Neural progenitor cell (in vitro differentiated cells): ENCODE data around the gene TBC1D14. TPM values are rescaled to one million over a fixed set of nuclear protein-coding genes. Genes with fewer than 3 reads are reported as not detected.
A peak's percentile ranks its signal among the peaks of the same experiment; 100 is the strongest.

Experiments used
- DNase-seq: peaks from one replicate; pipeline ENCODE4 v3.0.0-alpha.2; 2016; ENCODE audit warnings: low spot score
- H2AFZ ChIP-seq: fragments of 200-600 bp; sonication (generic); replicated peaks from 2 replicates; pipeline ENCODE4 v1.6.1; 2016; ENCODE audit warnings: antibody characterized with exemption
- H3F3A ChIP-seq: fragments of 200-600 bp; sonication (generic); 2 replicates; pipeline ENCODE4 v1.6.1; 2016; ENCODE audit warnings: antibody characterized with exemption, low read depth
- H3K27ac ChIP-seq: fragments of 200-600 bp; sonication (generic); 2 replicates; pipeline ENCODE4 v1.5.1; 2016; ENCODE audit warnings: mild to moderate bottlenecking
- H3K27me3 ChIP-seq: fragments of 200-600 bp; sonication (generic); 2 replicates; pipeline ENCODE4 v1.6.1; 2016; ENCODE audit warnings: mild to moderate bottlenecking, moderate library complexity
- H3K36me3 ChIP-seq: fragments of 200-600 bp; sonication (generic); 2 replicates; pipeline ENCODE4 v1.5.1; 2016
- H3K4me1 ChIP-seq: fragments of 200-600 bp; sonication (generic); 2 replicates; pipeline ENCODE4 v1.6.1; 2016; ENCODE audit warnings: mixed run types
- H3K4me2 ChIP-seq: fragments of 200-600 bp; sonication (generic); 2 replicates; pipeline ENCODE4 v1.6.1; 2016
- H3K4me3 ChIP-seq: fragments of 200-600 bp; sonication (generic); 2 replicates; pipeline ENCODE4 v1.5.1; 2016
- H3K79me2 ChIP-seq: fragments of 200-600 bp; sonication (generic); 2 replicates; pipeline ENCODE4 v1.6.1; 2016; ENCODE audit warnings: low read depth
- H3K9ac ChIP-seq: fragments of 200-600 bp; sonication (generic); 2 replicates; pipeline ENCODE4 v1.6.1; 2016
- H3K9me3 ChIP-seq: fragments of 200-600 bp; sonication (generic); 2 replicates; pipeline ENCODE4 v1.5.1; 2016; ENCODE audit warnings: low read depth
- H4K20me1 ChIP-seq: fragments of 200-600 bp; sonication (generic); 2 replicates; pipeline ENCODE4 v1.6.1; 2016; ENCODE audit warnings: low read depth
- H3K27ac Mint-ChIP-seq: 3 replicates; pipeline ENCODE4 v1.8.0; 2021; ENCODE audit warnings: mixed read lengths
- H3K27me3 Mint-ChIP-seq: 2 replicates; pipeline ENCODE4 v1.8.0; 2022; ENCODE audit warnings: low read depth, mild to moderate bottlenecking, inconsistent platforms, moderate library complexity, mixed read lengths; ENCODE audit not compliant: insufficient read depth
- H3K36me3 Mint-ChIP-seq: 3 replicates; pipeline ENCODE4 v1.8.0; 2021; ENCODE audit warnings: mixed read lengths
- H3K4me1 Mint-ChIP-seq: 3 replicates; pipeline ENCODE4 v1.8.0; 2021; ENCODE audit warnings: mixed read lengths
- H3K4me3 Mint-ChIP-seq: 3 replicates; pipeline ENCODE4 v1.8.0; 2021; ENCODE audit warnings: mild to moderate bottlenecking, moderate library complexity, mixed read lengths
- H3K9me3 Mint-ChIP-seq: 3 replicates; pipeline ENCODE4 v1.8.0; 2020; ENCODE audit warnings: mixed read lengths
- EZH2 ChIP-seq: fragments of 200-600 bp; sonication (generic); IDR thresholded peaks from 2 replicates; pipeline ENCODE4 v1.6.1; 2017; ENCODE audit warnings: antibody characterized with exemption, mild to moderate bottlenecking, moderate library complexity
- EZH2phosphoT487 ChIP-seq: fragments of 200-600 bp; sonication (generic); IDR thresholded peaks from 2 replicates; pipeline ENCODE4 v1.6.1; 2017; ENCODE audit warnings: antibody characterized with exemption
- total RNA-seq: library from RNA; depleted of rRNA; stranded (reverse); fragments of >200 nt; gene quantifications from 2 replicates; pipeline ENCODE4 v1.2.3, GENCODE V29; 2015; ENCODE audit warnings: low replicate concordance
- TF ChIP-seq, protein P1 (sequence below): fragments of 200-600 bp; sonication (generic); IDR thresholded peaks from 2 replicates; pipeline ENCODE4 v1.5.1; 2017; ENCODE audit warnings: antibody characterized with exemption, mild to moderate bottlenecking

TBC1D14 gene
- total RNA-seq, 1 donor from 2014 or later = 47.9 TPM

DNA sequence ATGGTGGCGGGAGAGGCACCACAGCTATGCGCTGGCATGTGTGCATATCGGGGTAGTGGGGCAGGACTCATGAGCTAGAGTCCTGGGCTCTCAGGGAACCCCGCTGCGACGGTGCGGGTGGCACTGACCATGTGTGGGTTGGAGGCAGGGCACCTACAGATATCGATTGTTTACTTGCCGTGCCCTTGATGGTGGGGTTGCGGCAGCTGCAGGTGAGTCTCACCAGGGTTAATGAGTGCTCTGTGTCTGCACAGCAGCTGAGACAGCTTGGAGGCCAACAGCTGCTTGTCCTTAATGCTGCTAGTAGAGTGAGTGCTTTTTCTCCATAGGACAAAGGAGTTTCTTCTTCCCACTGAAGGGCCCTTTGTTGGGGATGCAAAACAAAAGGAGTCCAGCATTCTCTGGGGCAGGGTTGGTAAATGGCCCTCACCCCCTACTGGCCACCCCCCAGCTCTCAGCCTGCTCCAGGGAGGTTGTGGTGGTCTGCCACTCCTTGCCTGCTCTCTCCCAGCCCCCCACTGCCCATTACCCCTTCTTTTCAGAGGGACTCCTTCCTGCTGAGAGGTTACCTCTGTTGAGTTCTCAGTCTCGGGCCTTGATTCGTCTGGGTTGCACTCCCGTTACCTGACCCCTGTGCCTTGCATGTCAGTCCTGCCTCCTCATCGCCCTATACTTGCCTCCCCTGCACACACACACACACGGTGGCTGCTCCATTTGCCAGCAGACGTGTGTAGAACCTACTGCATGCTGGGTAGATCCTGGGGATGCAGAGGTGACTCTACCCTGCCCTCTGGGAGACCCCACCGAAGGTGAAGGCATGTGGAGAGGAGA lies 52.8 kb downstream of the TBC1D14 start:
- Histone ChIP-seq H2AFZ (no peak overlapping the region), H4K20me1 (peaks cover 84% of the 10 kb centered on the region), H3K4me2 (peak overlapping the region; percentile 78), H3K36me3 (no peaks in the 10 kb centered on the region), H3F3A (peaks cover 23% of the 10 kb centered on the region), H3K27ac (peak overlapping the region; percentile 72), H3K9me3 (no peaks in the 10 kb centered on the region), H3K9ac (no peak overlapping the region), H3K27me3 (no peaks in the 10 kb centered on the region), H3K4me3 (peak overlapping the region; percentile 26), H3K79me2 (peaks cover 81% of the 10 kb centered on the region), H3K4me1 (peaks cover 39% of the 10 kb centered on the region)
- Mint-ChIP-seq H3K36me3 (no peaks in the 10 kb centered on the region), H3K27me3 (peaks cover 4% of the 10 kb centered on the region), H3K4me3 (peak overlapping the region; percentile 67), H3K4me1 (peaks cover 51% of the 10 kb centered on the region), H3K27ac (peak overlapping the region; percentile 66), H3K9me3 (no peaks in the 10 kb centered on the region)
- TF ChIP-seq, protein P1, sequence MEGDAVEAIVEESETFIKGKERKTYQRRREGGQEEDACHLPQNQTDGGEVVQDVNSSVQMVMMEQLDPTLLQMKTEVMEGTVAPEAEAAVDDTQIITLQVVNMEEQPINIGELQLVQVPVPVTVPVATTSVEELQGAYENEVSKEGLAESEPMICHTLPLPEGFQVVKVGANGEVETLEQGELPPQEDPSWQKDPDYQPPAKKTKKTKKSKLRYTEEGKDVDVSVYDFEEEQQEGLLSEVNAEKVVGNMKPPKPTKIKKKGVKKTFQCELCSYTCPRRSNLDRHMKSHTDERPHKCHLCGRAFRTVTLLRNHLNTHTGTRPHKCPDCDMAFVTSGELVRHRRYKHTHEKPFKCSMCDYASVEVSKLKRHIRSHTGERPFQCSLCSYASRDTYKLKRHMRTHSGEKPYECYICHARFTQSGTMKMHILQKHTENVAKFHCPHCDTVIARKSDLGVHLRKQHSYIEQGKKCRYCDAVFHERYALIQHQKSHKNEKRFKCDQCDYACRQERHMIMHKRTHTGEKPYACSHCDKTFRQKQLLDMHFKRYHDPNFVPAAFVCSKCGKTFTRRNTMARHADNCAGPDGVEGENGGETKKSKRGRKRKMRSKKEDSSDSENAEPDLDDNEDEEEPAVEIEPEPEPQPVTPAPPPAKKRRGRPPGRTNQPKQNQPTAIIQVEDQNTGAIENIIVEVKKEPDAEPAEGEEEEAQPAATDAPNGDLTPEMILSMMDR = peak; percentile 31
- no peak for TF ChIP-seq EZH2
- DNase-seq = peak; percentile 85

DNA sequence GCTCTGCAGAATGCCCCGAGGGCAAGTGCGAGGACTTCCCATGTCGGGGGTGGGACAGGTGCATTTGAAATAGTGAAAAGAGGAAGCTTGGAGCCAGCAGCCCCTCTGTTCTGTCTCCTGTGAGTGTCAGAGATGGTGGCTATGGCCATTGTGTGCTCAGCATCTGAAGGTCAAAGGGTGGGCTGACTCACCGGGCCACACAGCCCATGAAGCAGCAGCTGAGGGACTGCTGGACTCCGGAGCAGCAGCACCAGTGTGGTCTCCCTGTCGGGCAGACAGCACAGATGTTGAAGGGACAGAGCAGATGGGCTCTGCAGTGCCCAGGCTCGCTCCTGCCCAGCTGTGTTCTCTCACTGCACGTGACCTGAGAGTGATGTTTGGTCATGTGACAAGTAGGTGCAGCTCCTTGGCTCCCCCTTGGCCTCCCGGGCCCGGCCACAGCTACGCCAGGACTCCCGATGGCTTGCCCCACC lies 53.5 kb downstream of the TBC1D14 start:
- H3K9me3 ChIP-seq = no peaks in the 10 kb centered on the region
- peak overlapping the region; percentile 72 for H3K27ac ChIP-seq
- H3K4me3 ChIP-seq = peak overlapping the region; percentile 26
- peaks cover 74% of the 10 kb centered on the region for H3K79me2 ChIP-seq
- H3K4me2 ChIP-seq = peak overlapping the region; percentile 78
- H3K36me3 ChIP-seq = no peaks in the 10 kb centered on the region
- H3K4me1 Mint-ChIP-seq = peaks cover 51% of the 10 kb centered on the region
- no peak overlapping the region for H3K4me3 Mint-ChIP-seq
- DNase-seq = no peak
- no peaks in the 10 kb centered on the region for H3K27me3 ChIP-seq
- peaks cover 23% of the 10 kb centered on the region for H3F3A ChIP-seq
- H2AFZ ChIP-seq = no peak overlapping the region
- peaks cover 77% of the 10 kb centered on the region for H4K20me1 ChIP-seq
- peaks cover 2% of the 10 kb centered on the region for H3K36me3 Mint-ChIP-seq
- H3K4me1 ChIP-seq = peaks cover 39% of the 10 kb centered on the region
- peaks cover 4% of the 10 kb centered on the region for H3K27me3 Mint-ChIP-seq
- no peaks in the 10 kb centered on the region for H3K9me3 Mint-ChIP-seq
- H3K9ac ChIP-seq = no peak overlapping the region
- no peak for TF ChIP-seq EZH2phosphoT487
- TF ChIP-seq, protein P1 = no peak
- no peak for TF ChIP-seq EZH2
- no peak overlapping the region for H3K27ac Mint-ChIP-seq

DNA sequence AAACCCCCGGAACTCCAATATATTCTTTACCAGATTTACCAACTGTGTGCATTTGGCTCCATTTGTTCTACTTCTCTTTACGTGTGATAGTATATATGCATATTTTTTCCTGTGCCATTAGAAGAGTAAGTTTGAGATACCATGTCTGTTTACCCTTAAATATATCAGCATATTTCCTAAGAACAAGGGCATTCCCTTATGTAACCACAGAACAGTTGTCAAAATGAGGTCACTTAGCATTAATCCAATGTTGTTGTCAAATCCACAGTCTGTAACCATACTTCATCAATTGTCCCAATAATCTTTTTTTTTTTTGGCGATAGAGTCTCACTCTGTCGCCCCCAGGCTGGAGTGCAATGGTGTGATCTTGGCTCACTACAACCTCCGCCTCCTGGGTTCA lies 55.2 kb downstream of the TBC1D14 start:
- no peaks in the 10 kb centered on the region for H3K36me3 ChIP-seq
- H3K4me1 Mint-ChIP-seq = peaks cover 44% of the 10 kb centered on the region
- peaks cover 60% of the 10 kb centered on the region for H3K79me2 ChIP-seq

More for the DNA sequence above, 55.2 kb downstream of the TBC1D14 start:
- H3K27me3 Mint-ChIP-seq = peaks cover 4% of the 10 kb centered on the region
- H3K9me3 Mint-ChIP-seq = no peaks in the 10 kb centered on the region
- no peaks in the 10 kb centered on the region for H3K9me3 ChIP-seq
- H3K4me3 Mint-ChIP-seq = no peak overlapping the region
- H3F3A ChIP-seq = peaks cover 23% of the 10 kb centered on the region
- no peak overlapping the region for H3K4me3 ChIP-seq
- peaks cover 7% of the 10 kb centered on the region for H3K36me3 Mint-ChIP-seq
- TF ChIP-seq EZH2 (no peak), EZH2phosphoT487 (no peak)
- TF ChIP-seq, protein P1 = no peak
- no peak overlapping the region for H2AFZ ChIP-seq
- no peak for DNase-seq
- no peak overlapping the region for H3K4me2 ChIP-seq
- no peaks in the 10 kb centered on the region for H3K27me3 ChIP-seq
- H3K27ac ChIP-seq = no peak overlapping the region
- no peak overlapping the region for H3K27ac Mint-ChIP-seq
- H4K20me1 ChIP-seq = peaks cover 67% of the 10 kb centered on the region
- peaks cover 39% of the 10 kb centered on the region for H3K4me1 ChIP-seq
- no peak overlapping the region for H3K9ac ChIP-seq
